CD14-positive monocyte (primary cell): ENCODE data around the gene CAMTA1. TPM values are rescaled to one million over a fixed set of nuclear protein-coding genes. Genes with fewer than 3 reads are reported as not detected.

Experiments
- DNase-seq, 3 donors: peaks; one replicate each; pipeline ENCODE4 v3.0.0-alpha.2; 2011 to 2022
- H2AFZ ChIP-seq: 2 replicates; pipeline ENCODE4 v1.6.0; 2012; ENCODE audit warnings: mild to moderate bottlenecking, low read depth, low read length, inconsistent platforms; ENCODE audit not compliant: insufficient read depth, poor library complexity, severe bottlenecking
- H3K27ac ChIP-seq, 2 donors: 1 replicate in 1 of 2; 2 replicates in 1 of 2; pipeline ENCODE4 v1.5.1; 2012 to 2013; ENCODE audit warnings: low read length in 2 of 2, control low read depth in 1 of 2, inconsistent platforms in 1 of 2, low read depth in 1 of 2, mild to moderate bottlenecking in 1 of 2
- H3K27me3 ChIP-seq, 2 donors: one replicate each; pipeline versions ENCODE4 v1.6.0 to v1.6.1; 2011 to 2013; ENCODE audit warnings: low read length in 2 of 2; ENCODE audit not compliant: control insufficient read depth in 2 of 2, insufficient read depth in 2 of 2
- H3K36me3 ChIP-seq, 2 donors: replicated peaks in 1 of 2; 1 replicate in 1 of 2; 2 replicates in 1 of 2; pipeline versions ENCODE4 v1.5.1 to v1.6.1; 2012 to 2013; ENCODE audit warnings: low read length in 2 of 2, control low read depth in 1 of 2, inconsistent platforms in 1 of 2, mild to moderate bottlenecking in 1 of 2; ENCODE audit not compliant: insufficient read depth in 2 of 2, control insufficient read depth in 1 of 2
- H3K4me1 ChIP-seq, 2 donors: 1 replicate in 1 of 2; 2 replicates in 1 of 2; pipeline versions ENCODE4 v1.5.1 to v1.6.1; 2012 to 2013; ENCODE audit warnings: low read length in 2 of 2, control low read depth in 1 of 2, inconsistent platforms in 1 of 2, mild to moderate bottlenecking in 1 of 2, moderate library complexity in 1 of 2; ENCODE audit not compliant: insufficient read depth in 2 of 2, control insufficient read depth in 1 of 2
- H3K4me2 ChIP-seq: replicated peaks from 2 replicates; pipeline ENCODE3; 2012; ENCODE audit warnings: low read length, moderate library complexity, mild to moderate bottlenecking; ENCODE audit not compliant: poor library complexity, severe bottlenecking; ENCODE audit errors: extremely low read depth
- H3K4me3 ChIP-seq, 3 experiments: fragments of 200-600 bp in 1 of 3; sonication (generic) in 1 of 3; replicated peaks in 1 of 3; 1 replicate in 2 of 3; 2 replicates in 1 of 3; pipeline ENCODE4 v1.5.1; 2011 to 2013; ENCODE audit warnings: low read length in 3 of 3, mild to moderate bottlenecking in 3 of 3, control low read depth in 2 of 3, low read depth in 2 of 3, inconsistent platforms in 1 of 3, moderate library complexity in 1 of 3
- H3K79me2 ChIP-seq: 2 replicates; pipeline ENCODE4 v1.6.0; 2012; ENCODE audit warnings: mild to moderate bottlenecking, control low read depth, inconsistent platforms, low read length, moderate library complexity; ENCODE audit not compliant: insufficient read depth
- H3K9ac ChIP-seq: 2 replicates; pipeline ENCODE4 v1.6.0; 2017; ENCODE audit warnings: low read length, mild to moderate bottlenecking; ENCODE audit not compliant: insufficient read depth, poor library complexity, severe bottlenecking
- H3K9me3 ChIP-seq, 2 donors: replicated peaks in 1 of 2; 1 replicate in 1 of 2; 2 replicates in 1 of 2; pipeline versions ENCODE4 v1.5.1 to v1.6.1; 2012 to 2013; ENCODE audit warnings: low read length in 2 of 2, control low read depth in 1 of 2; ENCODE audit not compliant: control insufficient read depth in 1 of 2, insufficient read depth in 1 of 2
- H4K20me1 ChIP-seq: 2 replicates; pipeline ENCODE4 v1.6.0; 2012; ENCODE audit warnings: mild to moderate bottlenecking, low read length, control low read depth, moderate library complexity; ENCODE audit not compliant: insufficient read depth
- H3K27ac Mint-ChIP-seq, 7 donors: one replicate each; pipeline ENCODE4 v1.8.0; 2020; ENCODE audit warnings: mild to moderate bottlenecking in 7 of 7, mixed read lengths in 7 of 7, moderate library complexity in 6 of 7, inconsistent platforms in 2 of 7
- H3K27me3 Mint-ChIP-seq, 3 donors: one replicate each; pipeline ENCODE4 v1.8.0; 2021 to 2022; ENCODE audit warnings: low read depth in 3 of 3, mild to moderate bottlenecking in 3 of 3, mixed read lengths in 3 of 3, moderate library complexity in 3 of 3, inconsistent platforms in 1 of 3
- H3K36me3 Mint-ChIP-seq, 2 donors: one replicate each; pipeline ENCODE4 v1.8.0; 2020; ENCODE audit warnings: mixed read lengths in 2 of 2, inconsistent platforms in 1 of 2, mild to moderate bottlenecking in 1 of 2
- H3K4me1 Mint-ChIP-seq: one replicate; pipeline ENCODE4 v1.8.0; 2020; ENCODE audit warnings: mild to moderate bottlenecking, mixed read lengths
- H3K4me3 Mint-ChIP-seq, 2 donors: one replicate each; pipeline ENCODE4 v1.8.0; 2020; ENCODE audit warnings: mild to moderate bottlenecking in 2 of 2, mixed read lengths in 2 of 2, moderate library complexity in 1 of 2
- H3K9me3 Mint-ChIP-seq, 7 donors: one replicate each; pipeline ENCODE4 v1.8.0; 2020 to 2022; ENCODE audit warnings: mixed read lengths in 7 of 7, mild to moderate bottlenecking in 6 of 7, moderate library complexity in 6 of 7, inconsistent platforms in 2 of 7
- CTCF ChIP-seq: fragments of 200-600 bp; IDR thresholded peaks from one replicate; pipeline ENCODE4 v1.8.0; 2022; ENCODE audit warnings: antibody characterized with exemption, mild to moderate bottlenecking
- WGBS: methylation state at CpG from one replicate; pipeline ENCODE4 v1.1.5; 2013; ENCODE audit warnings: missing lambda C conversion rate; ENCODE audit not compliant: insufficient coverage; 5-methylcytosine and 5-hydroxymethylcytosine counted together
- intact Hi-C, 2 donors: fragments of 100-400 bp; cut with micrococcal nuclease; formaldehyde crosslinking; loops; one replicate each; pipeline versions ENCODE4 v1.15.0 to v1.15.1; 2023
- polyA plus RNA-seq, 3 donors: library from polyadenylated mRNA; depleted of rRNA in 1 of 3; unstranded in 2 of 3; stranded (reverse) in 1 of 3; fragments of 300-500 nt in 2 of 3; fragments of >200 nt in 1 of 3; fragmentation: Illumina TruSeq in 2 of 3; gene quantifications; 1 replicate in 2 of 3; 2 replicates in 1 of 3; pipeline ENCODE4 v1.2.3, GENCODE V29; 2012 to 2021

Gene CAMTA1
- polyA plus RNA-seq, 3 donors, result 52.0 to 89.6 (median 78.3) TPM

GRCh38 chr1:7677815-7678214, 892.6 kb downstream of the CAMTA1 start:
- Mint-ChIP-seq H3K36me3 (no peaks in the 10 kb centered on the region), H3K4me1 (peaks cover 2% of the 10 kb centered on the region), H3K4me3 (no peak overlapping the region), H3K27me3 (peaks cover 6 to 29% (median 19%) of the 10 kb centered on the region in 3 donors), H3K9me3 (peaks cover 0 to 2% (median 0%) of the 10 kb centered on the region in 7 donors), H3K27ac (no peak overlapping the region)
- H3K79me2 ChIP-seq, result no peaks in the 10 kb centered on the region
- no peak overlapping the region for H3K9ac ChIP-seq
- no peaks in the 10 kb centered on the region for H3K36me3 ChIP-seq
- 83% methylated on average over 9 of the region's 10 CpGs for WGBS
- no peak overlapping the region for H3K4me3 ChIP-seq
- no peaks in the 10 kb centered on the region for H3K9me3 ChIP-seq
- H4K20me1 ChIP-seq, result no peaks in the 10 kb centered on the region
- no peak overlapping the region for H3K4me2 ChIP-seq
- no peak overlapping the region for H2AFZ ChIP-seq
- no peak for TF ChIP-seq CTCF
- no peak for DNase-seq
- H3K27ac ChIP-seq, result no peak overlapping the region
- H3K27me3 ChIP-seq, result peaks cover 0 to 15% of the 10 kb centered on the region in 2 donors
- intact Hi-C loops, result no loop called here
- peaks cover 10 to 16% of the 10 kb centered on the region in 2 donors for H3K4me1 ChIP-seq

GRCh38 chr1:7678491-7679158, 893.4 kb downstream of the CAMTA1 start:
- Mint-ChIP-seq H3K9me3 (peaks cover 0 to 2% (median 0%) of the 10 kb centered on the region in 7 donors), H3K27ac (no peak overlapping the region), H3K4me1 (peaks cover 2% of the 10 kb centered on the region), H3K27me3 (peaks cover 6 to 29% (median 19%) of the 10 kb centered on the region in 3 donors), H3K4me3 (no peak overlapping the region), H3K36me3 (no peaks in the 10 kb centered on the region)
- TF ChIP-seq CTCF, result no peak
- Histone ChIP-seq H3K27me3 (peaks cover 0 to 15% of the 10 kb centered on the region in 2 donors), H3K4me2 (no peak overlapping the region), H4K20me1 (no peaks in the 10 kb centered on the region), H2AFZ (no peak overlapping the region), H3K9ac (no peak overlapping the region), H3K4me3 (no peak overlapping the region), H3K4me1 (peaks cover 10 to 16% of the 10 kb centered on the region in 2 donors), H3K36me3 (no peaks in the 10 kb centered on the region), H3K27ac (no peak overlapping the region), H3K9me3 (no peaks in the 10 kb centered on the region), H3K79me2 (no peaks in the 10 kb centered on the region)
- WGBS, result 92% methylated on average over 9 of the region's 9 CpGs
- intact Hi-C loops, result no loop called here
- DNase-seq, result no peak
